Cerebellar cortex (tissue), 1 donor: ENCODE measurements around the gene ALPP.
A peak's percentile ranks its signal among the peaks of the same experiment; 100 is the strongest.
"Not testable (repeated sequence)": the region's sequence is repeated elsewhere in the genome, so short reads cannot be mapped to it uniquely, and the experiment has no call there.

Experiments
- DNase-seq: peaks from one replicate; pipeline ENCODE4 v3.0.0-alpha.2; 2015; ENCODE audit warnings: low spot score

The ALPP gene

GRCh38 chr2:232381204-232382031 is 2.9 kb downstream of the ALPP start:
- not testable (repeated sequence) for DNase-seq

DNA sequence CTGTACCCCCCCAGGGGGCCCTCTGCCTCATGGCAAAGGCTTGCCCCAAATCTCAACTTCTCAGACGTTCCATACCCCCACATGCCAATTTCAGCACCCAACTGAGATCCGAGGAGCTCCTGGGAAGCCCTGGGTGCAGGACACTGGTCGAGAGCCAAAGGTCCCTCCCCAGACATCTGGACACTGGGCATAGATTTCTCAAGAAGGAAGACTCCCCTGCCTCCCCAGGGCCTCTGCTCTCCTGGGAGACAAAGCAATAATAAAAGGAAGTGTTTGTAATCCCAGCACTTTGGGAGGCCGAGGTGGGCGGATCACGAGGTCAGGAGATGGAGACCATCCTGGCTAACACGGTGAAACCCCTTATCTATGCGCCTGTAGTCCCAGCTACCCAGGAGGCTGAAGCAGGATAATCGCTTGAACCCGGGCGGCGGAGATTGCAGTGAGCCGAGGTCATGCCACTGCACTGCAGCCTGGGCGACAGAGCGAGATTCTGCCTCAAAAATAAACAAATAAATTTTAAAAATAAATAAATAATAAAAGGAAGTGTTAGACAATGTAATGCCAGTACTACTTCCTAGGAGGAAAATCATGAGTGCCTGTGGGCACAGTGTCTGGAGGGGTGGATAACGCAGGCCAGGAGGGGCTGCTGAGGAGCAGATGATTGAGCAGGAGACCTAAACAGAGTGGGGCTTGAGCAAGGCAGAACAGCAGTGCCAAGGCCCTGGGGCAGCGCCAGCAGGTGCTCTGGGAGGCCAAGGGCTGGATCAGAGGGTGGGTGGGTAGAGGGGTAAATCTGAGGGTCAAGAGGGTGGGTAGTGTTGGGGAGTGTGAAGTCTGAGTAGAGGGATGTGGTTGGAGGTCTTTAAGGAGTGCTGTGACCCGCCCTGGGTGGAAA is 4.0 kb downstream of the ALPP start:
- DNase-seq: no peak

- DNase-seq: no peak
These were observed 5.9 kb downstream of the ALPP start for GRCh38 chr2:232384466-232384865.

DNA sequence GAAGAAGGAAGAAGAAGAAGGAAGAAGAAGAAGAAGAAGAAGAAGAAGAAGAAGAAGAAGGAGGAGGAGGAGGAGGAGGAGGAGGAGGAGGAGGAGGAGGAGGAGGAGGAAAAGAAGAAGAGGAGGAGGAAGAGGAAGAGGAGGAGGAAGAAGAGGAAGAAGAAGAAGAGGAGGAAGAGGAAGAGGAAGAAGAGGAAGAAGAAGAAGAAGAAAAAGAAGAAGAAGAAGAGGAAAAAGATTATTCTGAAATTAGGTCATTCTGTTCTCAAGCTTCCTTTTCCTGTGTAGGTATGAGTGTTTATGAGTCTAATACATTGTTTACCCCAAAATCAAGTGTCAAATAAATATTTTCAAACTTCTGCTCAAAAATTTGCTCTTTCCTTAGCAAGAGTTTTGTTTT is 6.5 kb downstream of the ALPP start:
- not testable (repeated sequence) for DNase-seq

DNA sequence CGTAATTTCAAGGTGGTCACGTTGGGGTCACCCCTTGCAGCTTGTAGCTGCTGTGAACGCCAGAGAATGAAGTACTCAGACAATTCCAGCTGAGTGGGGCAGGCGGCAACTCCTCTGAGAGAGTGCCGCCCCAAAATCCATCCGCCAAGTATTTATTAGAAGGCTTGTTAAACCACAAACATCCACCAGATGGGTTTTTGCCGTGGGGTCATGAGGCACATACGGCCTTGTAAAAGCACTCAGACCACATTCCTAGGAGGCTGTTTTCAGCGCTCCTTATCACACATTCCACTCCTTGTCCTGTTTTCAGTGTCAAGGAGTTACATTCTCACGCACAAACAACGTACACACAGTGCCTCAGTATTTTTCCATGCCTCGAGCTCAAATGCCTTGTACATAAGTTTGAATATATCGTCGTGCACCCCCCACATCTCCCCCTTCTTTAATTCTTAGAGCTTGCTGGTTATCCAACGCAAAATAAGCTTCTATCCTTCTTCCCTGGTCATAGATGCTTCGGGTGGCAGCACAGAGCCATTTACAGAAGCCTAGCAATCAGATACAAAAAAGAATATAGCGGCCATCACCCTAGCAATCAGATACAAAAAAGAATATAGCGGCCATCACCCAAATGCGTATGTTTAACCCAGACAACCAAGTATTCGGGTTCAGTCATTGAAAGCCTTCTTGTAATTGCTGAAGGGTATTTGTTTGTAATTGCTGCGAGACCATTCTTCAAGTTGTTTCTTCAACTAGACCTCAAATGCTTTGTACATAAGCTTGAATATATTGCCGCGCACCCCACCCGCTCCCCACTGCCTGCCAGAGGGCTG is 7.3 kb downstream of the ALPP start:
- peak; percentile 71 for DNase-seq

DNA sequence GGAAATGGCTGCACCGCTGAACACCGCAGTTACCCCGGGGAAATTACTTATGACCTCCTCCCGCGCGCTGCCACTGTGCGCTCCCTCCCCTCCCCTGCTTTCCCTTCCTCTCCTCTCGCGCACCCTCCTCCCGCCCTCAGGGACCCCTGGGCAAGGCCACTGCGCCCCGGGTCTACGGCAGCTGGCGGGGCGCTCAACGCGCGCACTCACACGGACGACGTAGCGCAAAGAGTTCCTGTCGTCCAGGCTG is 7.9 kb downstream of the ALPP start:
- DNase-seq: no peak

- no peak for DNase-seq
These were observed 8.3 kb downstream of the ALPP start for GRCh38 chr2:232386740-232387450.

- DNase-seq: no peak
These were observed 9.1 kb downstream of the ALPP start for GRCh38 chr2:232387451-232388171.

DNA sequence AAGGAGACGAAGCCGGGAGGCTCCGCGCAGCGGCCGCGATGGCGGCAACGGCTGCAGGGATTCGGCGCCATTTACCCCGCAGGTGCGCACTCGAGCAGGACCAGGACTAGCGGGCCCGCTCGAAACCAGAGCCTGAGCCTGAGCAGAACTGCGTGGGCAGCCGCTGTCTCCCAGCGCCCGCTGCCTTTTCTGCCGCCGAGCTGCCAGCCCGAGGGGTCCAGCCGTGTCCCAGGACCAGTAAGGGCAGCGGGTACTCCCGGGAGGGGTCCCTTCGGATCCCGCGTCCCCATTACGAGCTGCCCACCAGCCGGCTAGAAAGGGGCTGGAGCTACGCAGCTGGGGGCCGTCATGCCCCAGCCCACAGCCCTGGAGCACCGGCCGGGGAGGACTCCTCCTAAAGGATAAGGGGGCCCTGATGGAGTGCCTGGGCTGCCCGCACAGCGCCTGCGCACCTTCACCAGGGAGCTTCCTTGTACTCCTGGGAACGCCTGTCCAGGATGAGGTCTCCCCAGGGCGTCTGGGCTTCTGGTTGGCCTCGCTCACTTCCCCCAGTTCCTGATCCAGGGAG is 9.9 kb downstream of the ALPP start:
- DNase-seq: no peak

- peak; percentile 41 for DNase-seq
These were observed 10.8 kb downstream of the ALPP start for GRCh38 chr2:232389327-232389726.

- no peak for DNase-seq
These were observed 12.1 kb downstream of the ALPP start for GRCh38 chr2:232390661-232391060.

DNA sequence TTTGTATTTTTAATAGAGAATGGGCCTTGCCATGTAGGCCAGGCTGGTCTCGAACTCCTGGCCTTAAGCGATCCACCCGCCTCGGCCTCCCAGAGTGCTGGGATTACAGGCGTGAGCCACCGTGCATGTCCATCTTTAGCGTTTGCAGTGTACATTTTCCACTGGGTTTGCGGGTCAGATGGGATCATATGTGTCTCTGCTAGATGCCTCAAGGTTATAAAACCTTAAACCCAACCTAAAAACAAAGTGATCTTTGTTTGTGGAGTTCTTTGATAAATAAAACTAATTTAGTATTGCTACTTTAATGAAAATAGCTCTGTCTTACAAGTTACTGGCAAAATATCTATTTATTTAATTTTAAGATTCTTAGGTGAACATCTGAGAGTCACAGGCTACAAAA is 15.0 kb downstream of the ALPP start:
- DNase-seq: no peak

DNA sequence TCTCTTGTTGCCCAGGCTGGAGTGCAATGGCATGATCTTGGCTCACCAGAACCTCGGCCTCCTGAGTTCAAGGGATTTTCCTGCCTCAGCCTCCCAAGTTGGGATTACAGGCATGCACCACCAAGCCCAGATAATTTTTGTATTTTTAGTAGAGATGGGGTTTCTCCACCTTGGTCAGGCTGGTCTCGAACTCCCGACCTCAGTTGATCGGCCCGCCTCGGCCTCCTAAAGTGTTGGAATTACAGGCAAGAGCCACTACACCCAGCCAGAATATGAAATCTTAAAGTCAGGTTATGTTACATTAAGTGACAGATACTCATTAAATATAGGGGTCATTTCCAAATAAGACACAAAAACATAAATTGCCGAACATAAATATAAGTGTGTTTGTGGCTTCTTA is 15.9 kb downstream of the ALPP start:
- not testable (repeated sequence) for DNase-seq

DNA sequence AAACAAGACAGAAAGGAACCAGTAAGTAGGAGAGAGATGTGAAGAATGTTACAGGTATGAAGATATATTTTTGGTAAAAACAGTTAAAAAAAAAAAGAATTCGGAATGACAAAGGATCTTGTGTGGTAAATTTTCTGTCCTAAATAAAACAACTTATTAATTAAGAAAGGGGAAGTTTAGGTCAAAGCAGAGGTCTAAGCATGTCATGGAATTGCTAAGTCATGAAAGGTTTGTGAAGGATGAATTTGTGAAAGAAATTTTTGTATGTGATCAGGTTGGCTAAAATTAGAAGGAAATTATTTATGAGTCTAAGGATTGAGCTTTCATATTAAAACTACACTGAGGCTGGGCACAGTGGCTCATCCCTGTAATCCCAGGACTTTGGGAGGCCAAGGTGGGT is 17.0 kb downstream of the ALPP start:
- no peak for DNase-seq

GRCh38 chr2:232396683-232397082 is 18.1 kb downstream of the ALPP start:
- DNase-seq: no peak

DNA sequence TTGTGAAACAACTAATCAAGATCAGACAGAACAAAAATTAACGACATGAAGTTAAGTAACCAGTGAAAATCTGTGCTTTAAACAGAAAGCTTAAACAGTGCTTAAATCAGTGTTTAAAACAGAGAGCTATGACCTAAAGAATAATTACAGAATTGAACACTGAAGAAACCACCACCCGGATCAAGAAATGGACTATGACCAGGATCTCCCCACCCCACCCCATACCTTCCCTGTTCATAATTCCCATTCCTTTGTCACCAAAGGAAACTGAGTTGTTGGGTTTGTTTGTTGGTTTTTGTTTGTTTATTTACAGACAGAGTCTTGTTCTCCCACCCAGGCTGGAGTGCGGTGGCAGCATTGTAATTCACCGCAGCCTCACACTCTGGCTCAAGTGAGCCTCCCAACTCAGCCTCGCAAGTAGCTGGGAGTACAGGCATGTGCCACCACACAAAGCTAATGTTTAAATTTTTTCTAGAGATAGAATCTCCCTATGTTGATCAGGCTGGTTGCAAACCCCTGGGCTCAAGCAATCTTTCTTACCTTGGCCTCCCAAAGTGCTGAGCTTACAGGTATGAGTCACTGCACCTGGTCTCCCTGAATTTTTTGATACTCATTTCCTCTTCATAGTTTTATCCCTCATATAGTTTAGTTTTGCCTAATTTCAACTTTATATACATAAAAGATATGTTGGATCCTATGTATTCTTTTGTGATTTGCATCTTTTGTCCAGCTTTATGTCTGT is 19.9 kb downstream of the ALPP start:
- no peak for DNase-seq

GRCh38 chr2:232400256-232401015 is 21.9 kb downstream of the ALPP start:
- no peak for DNase-seq

DNA sequence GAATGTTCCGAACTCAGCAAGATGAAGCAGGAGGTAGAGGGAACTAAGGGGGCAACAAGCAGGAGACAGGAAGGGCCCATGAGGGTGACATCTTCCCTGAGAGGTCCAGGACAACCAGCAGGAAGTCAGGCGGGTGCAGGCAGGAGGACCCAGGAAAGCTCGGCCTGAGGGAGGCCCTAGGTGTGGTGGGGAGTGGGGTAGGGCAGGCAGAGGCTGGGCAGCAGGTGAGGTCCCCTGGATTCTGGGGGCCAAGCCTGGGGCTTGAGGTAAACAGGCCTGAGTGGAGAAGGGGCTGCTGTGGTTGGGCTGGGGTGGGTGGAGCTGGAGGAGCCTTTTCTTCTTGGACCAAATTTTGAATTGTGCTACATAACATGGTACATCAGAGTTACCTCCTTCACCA is 24.0 kb downstream of the ALPP start:
- no peak for DNase-seq

DNA sequence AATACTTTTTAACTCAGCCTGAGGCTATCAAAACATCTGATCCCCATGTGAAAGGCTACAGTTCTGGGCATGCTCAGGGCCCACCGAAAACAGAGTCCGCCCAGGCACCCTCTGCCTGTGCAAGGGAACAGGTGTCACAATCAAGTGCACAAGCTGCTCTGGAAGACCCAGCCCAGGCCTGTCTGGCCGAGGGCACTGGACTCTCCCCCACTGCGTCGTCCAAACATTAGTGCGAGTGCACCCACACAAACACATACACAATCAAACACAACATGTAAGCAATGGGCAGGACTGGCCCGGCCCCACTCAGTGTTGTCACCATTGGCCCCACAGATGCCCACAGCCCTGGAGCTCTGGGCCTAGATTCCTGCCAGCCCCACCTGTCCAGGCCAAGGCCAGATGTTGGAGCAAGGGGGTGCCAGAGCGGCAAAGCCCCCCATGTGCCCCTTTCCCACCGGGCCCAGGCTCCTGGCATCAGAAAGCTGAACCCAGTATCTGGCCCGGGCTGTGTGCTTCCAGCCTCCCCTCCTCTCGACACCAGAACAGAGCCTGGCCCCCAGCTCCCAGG is 27.5 kb downstream of the ALPP start:
- DNase-seq: no peak
